ENCODE measurements around the gene SCGB3A1. TPM values are rescaled to one million over a fixed set of nuclear protein-coding genes. Genes with fewer than 3 reads are reported as not detected.

SCGB3A1 gene
- total RNA-seq, 1 experiment from 2014 or later = not detected

DNA sequence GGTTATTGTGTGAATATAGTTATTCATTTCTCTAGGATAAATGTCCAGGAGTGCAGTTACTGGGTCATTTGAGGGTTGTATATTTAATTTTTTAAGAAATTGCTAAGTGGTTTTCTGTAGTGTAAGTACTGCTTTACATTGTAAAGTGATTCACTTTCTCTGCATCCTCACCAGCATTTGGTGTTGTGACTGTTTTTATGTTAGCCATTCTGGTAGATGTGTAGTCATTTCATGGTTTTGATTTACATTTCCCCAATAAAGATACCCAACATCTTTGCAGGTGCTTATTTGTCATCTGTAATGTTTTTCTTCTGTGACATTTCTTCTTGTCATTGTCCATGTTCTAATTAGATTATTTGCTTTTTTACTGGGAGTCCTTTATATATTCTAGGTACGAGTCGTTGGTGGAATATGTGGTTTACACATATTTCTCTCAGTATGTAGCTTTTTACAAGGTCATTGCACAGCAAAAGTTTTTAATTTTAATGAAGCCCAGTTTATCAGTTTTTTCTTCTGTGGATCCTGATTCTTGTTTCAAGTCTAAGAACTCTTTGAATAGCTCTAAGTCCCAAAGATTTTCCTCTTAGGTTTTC lies 34.0 kb downstream of the SCGB3A1 start:
- Histone ChIP-seq H3K9me3 (ENCODE audit: low read length) (no peaks in the 10 kb centered on the region), H3K9me2 (replicated peaks; ENCODE audit: low read length) (no peaks in the 10 kb centered on the region), H3K36me3 (ENCODE audit: low read depth, low read length) (peaks cover 4% of the 10 kb centered on the region), H3K9ac (ENCODE audit: low read length) (no peak overlapping the region), H3F3A (ENCODE audit: low read length, unreplicated experiment) (no peaks in the 10 kb centered on the region), H3K4me2 (ENCODE audit: low read length) (no peak overlapping the region), H3K79me2 (ENCODE audit: low read length) (peaks cover 16% of the 10 kb centered on the region), H3K4me1 (ENCODE audit: insufficient read depth, low read length) (no peaks in the 10 kb centered on the region), H3K4me3 (ENCODE audit: low read length) (no peak overlapping the region), H3K27ac (ENCODE audit: low read length) (no peak overlapping the region), H2AFZ (ENCODE audit: low read length) (no peak overlapping the region), H4K20me1 (ENCODE audit: low read length) (no peaks in the 10 kb centered on the region), H3K27me3 (ENCODE audit: low read length) (no peaks in the 10 kb centered on the region)
- ChIA-PET CTCF (no interaction called here), POLR2A (ENCODE audit: unreplicated experiment) (no interaction called here)
- BruUV-seq (replicated peaks) = no TSS peak
- ATAC-seq (peak; percentile 64), DNase-seq (peak; percentile 7)
- TF ChIP-seq, protein P1, sequence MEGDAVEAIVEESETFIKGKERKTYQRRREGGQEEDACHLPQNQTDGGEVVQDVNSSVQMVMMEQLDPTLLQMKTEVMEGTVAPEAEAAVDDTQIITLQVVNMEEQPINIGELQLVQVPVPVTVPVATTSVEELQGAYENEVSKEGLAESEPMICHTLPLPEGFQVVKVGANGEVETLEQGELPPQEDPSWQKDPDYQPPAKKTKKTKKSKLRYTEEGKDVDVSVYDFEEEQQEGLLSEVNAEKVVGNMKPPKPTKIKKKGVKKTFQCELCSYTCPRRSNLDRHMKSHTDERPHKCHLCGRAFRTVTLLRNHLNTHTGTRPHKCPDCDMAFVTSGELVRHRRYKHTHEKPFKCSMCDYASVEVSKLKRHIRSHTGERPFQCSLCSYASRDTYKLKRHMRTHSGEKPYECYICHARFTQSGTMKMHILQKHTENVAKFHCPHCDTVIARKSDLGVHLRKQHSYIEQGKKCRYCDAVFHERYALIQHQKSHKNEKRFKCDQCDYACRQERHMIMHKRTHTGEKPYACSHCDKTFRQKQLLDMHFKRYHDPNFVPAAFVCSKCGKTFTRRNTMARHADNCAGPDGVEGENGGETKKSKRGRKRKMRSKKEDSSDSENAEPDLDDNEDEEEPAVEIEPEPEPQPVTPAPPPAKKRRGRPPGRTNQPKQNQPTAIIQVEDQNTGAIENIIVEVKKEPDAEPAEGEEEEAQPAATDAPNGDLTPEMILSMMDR (conservative IDR thresholded peaks at IDR 0.05; ENCODE audit: low read depth, low read length) = no peak
- TF ChIP-seq EZH2phosphoT487 (IDR thresholded peaks at IDR 0.05; ENCODE audit: borderline replicate concordance, low read length) (no peak), EZH2 (IDR thresholded peaks at IDR 0.05; ENCODE audit: low read length, unreplicated experiment) (no peak)
- intact Hi-C loops (cut with micrococcal nuclease) = no loop called here

DNA sequence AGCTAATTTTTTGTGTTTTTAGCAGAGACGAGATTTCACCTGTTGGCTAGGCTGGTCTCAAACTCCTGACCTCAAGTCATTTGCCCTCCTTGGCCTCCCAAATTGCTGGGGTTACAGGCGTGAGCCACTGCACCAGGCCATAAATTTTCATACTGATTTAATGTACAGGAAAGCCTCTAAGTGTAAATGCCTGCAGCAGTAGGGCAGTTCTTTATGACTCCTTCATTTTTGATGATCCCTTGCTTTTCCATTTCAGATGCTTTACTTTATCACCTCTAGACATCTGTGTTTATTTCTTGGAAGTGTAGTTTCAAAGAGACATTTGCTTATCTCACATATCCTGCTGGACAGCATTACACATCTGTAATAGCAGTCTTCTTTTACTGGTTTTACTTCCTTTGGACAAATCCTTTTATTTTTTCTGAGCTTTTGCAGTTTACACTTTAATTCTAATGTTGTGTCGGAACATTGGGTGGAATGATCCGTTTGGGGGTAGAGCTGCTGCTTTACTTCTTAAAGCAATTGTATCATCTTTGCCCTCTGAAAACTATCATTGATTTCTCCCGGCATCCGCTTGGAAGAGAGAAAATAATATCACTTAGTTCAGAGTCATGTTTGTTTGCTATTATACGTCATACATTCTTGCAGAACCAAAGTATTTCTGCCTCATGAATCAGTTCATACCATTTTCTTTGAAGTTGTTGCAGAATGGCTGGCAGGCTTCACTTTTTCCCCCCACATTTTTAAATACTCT lies 36.0 kb downstream of the SCGB3A1 start:
- Histone ChIP-seq H3K79me2 (ENCODE audit: low read length) (peaks cover 16% of the 10 kb centered on the region), H2AFZ (ENCODE audit: low read length) (no peak overlapping the region), H3K4me2 (ENCODE audit: low read length) (no peak overlapping the region), H3F3A (ENCODE audit: low read length, unreplicated experiment) (no peaks in the 10 kb centered on the region), H3K9me2 (replicated peaks; ENCODE audit: low read length) (no peaks in the 10 kb centered on the region), H3K4me3 (ENCODE audit: low read length) (no peak overlapping the region), H3K4me1 (ENCODE audit: insufficient read depth, low read length) (no peaks in the 10 kb centered on the region), H3K36me3 (ENCODE audit: low read depth, low read length) (peaks cover 4% of the 10 kb centered on the region), H3K27me3 (ENCODE audit: low read length) (no peaks in the 10 kb centered on the region), H4K20me1 (ENCODE audit: low read length) (no peaks in the 10 kb centered on the region), H3K9me3 (ENCODE audit: low read length) (no peaks in the 10 kb centered on the region), H3K27ac (ENCODE audit: low read length) (no peak overlapping the region), H3K9ac (ENCODE audit: low read length) (no peak overlapping the region)
- intact Hi-C loops (cut with micrococcal nuclease) = no loop called here
- DNase-seq = no peak
- no peak for TF ChIP-seq EZH2phosphoT487 (IDR thresholded peaks at IDR 0.05; ENCODE audit: borderline replicate concordance, low read length)
- TF ChIP-seq, protein P1 (conservative IDR thresholded peaks at IDR 0.05; ENCODE audit: low read depth, low read length) = no peak
- no peak for TF ChIP-seq EZH2 (IDR thresholded peaks at IDR 0.05; ENCODE audit: low read length, unreplicated experiment)
- POLR2A ChIA-PET (ENCODE audit: unreplicated experiment) = no interaction called here
- CTCF ChIA-PET = no interaction called here
- BruUV-seq (replicated peaks) = no TSS peak
- no peak for ATAC-seq

DNA sequence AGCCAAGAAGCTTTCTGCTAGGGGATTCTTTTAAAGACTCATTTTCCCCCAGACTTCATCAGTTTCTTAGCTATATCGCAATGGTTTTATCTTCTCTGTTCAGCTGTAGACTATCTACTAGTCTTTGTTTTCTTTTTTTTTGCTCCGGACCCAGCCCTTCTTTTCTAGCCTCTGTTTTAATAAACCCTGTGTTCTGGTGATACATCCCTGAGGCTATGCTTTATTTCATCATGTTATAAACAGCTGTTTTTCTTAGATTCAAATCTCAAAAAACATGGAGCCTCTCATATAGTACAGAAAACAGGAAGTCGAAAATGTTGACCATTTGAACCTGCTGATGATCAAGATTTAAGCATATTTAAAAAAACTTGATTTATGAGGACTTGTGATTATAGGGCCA lies 37.8 kb downstream of the SCGB3A1 start:
- no peak overlapping the region for H2AFZ ChIP-seq (ENCODE audit: low read length)
- no peak overlapping the region for H3K4me2 ChIP-seq (ENCODE audit: low read length)
- H3K9me2 ChIP-seq (replicated peaks; ENCODE audit: low read length) = no peaks in the 10 kb centered on the region
- ChIA-PET CTCF (no interaction called here), POLR2A (ENCODE audit: unreplicated experiment) (no interaction called here)
- H3K9me3 ChIP-seq (ENCODE audit: low read length) = no peaks in the 10 kb centered on the region
- intact Hi-C loops (cut with micrococcal nuclease) = no loop called here
- DNase-seq (no peak), ATAC-seq (no peak)
- no peaks in the 10 kb centered on the region for H3F3A ChIP-seq (ENCODE audit: low read length, unreplicated experiment)
- peaks cover 4% of the 10 kb centered on the region for H3K36me3 ChIP-seq (ENCODE audit: low read depth, low read length)
- H3K27me3 ChIP-seq (ENCODE audit: low read length) = no peaks in the 10 kb centered on the region
- no peaks in the 10 kb centered on the region for H4K20me1 ChIP-seq (ENCODE audit: low read length)
- peaks cover 12% of the 10 kb centered on the region for H3K79me2 ChIP-seq (ENCODE audit: low read length)
- no peaks in the 10 kb centered on the region for H3K4me1 ChIP-seq (ENCODE audit: insufficient read depth, low read length)
- no TSS peak for BruUV-seq (replicated peaks)
- no peak overlapping the region for H3K9ac ChIP-seq (ENCODE audit: low read length)
- TF ChIP-seq, protein P1 (conservative IDR thresholded peaks at IDR 0.05; ENCODE audit: low read depth, low read length) = no peak
- no peak overlapping the region for H3K4me3 ChIP-seq (ENCODE audit: low read length)
- H3K27ac ChIP-seq (ENCODE audit: low read length) = no peak overlapping the region
